GM12864 (cell line): ENCODE measurements around the gene SMIM22.

ENCODE experiments used
- DNase-seq: peaks from one replicate; pipeline ENCODE4 v3.0.0-alpha.2; 2011; ENCODE audit warnings: low read depth
- H3K4me3 ChIP-seq: 2 replicates; pipeline ENCODE4 v1.5.1; 2011; ENCODE audit warnings: mild to moderate bottlenecking, low read depth, low read length, control low read depth
- CTCF ChIP-seq: IDR thresholded peaks from 2 replicates; pipeline ENCODE4 v1.5.1; 2011; ENCODE audit warnings: low read depth, mild to moderate bottlenecking, moderate library complexity, low read length, control low read depth, inconsistent platforms; ENCODE audit errors: missing control alignments

SMIM22 gene

GRCh38 chr16:4795181-4795827 is at the start of gene SMIM22:
Gene SMIM22 (plus strand): TSS chr16:4795369. CDS start chr16:4795735, 366 bp downstream.
- TF ChIP-seq CTCF: no peak
- DNase-seq: no peak
- no peak within 1 kb of the TSS for H3K4me3 ChIP-seq

GRCh38 chr16:4746215-4746614 is 49.0 kb upstream of the SMIM22 start:
- no peak for DNase-seq
- TF ChIP-seq CTCF: no peak
- H3K4me3 ChIP-seq: no peak overlapping the region

GRCh38 chr16:4746991-4747574 is 48.1 kb upstream of the SMIM22 start:
- TF ChIP-seq CTCF: no peak
- H3K4me3 ChIP-seq: no peak overlapping the region
- DNase-seq: no peak

GRCh38 chr16:4747906-4748681 is 47.1 kb upstream of the SMIM22 start:
- no peak for DNase-seq
- no peak overlapping the region for H3K4me3 ChIP-seq
- no peak for TF ChIP-seq CTCF

GRCh38 chr16:4748682-4749411 is 46.3 kb upstream of the SMIM22 start:
- no peak overlapping the region for H3K4me3 ChIP-seq
- TF ChIP-seq CTCF: no peak

GRCh38 chr16:4749700-4750257 is 45.4 kb upstream of the SMIM22 start:
- TF ChIP-seq CTCF: no peak
- DNase-seq: no peak
- no peak overlapping the region for H3K4me3 ChIP-seq

More at GRCh38 chr16:4748682-4749411, 46.3 kb upstream of the SMIM22 start:
- DNase-seq: no peak
